Activated CD4-positive, alpha-beta T cell treated with anti-CD3 and anti-CD28 coated beads for 36 hours (primary cell): Measurements from ENCODE around the gene MYL9. TPM values are rescaled to one million over a fixed set of nuclear protein-coding genes. Genes with fewer than 3 reads are reported as not detected.
A peak's percentile ranks its signal among the peaks of the same experiment; 100 is the strongest.

Source experiments
- ATAC-seq: fragments of 200-7000 bp; cut with Tn5 transposase; one replicate; pipeline ENCODE4 v1.10.0; 2021; ENCODE audit warnings: mild to moderate bottlenecking, moderate library complexity
- CTCF ChIA-PET: fragments of 350-600 bp; sonication (Branson Sonifier 250); formaldehyde crosslinking; loops from one replicate; lab custom pipeline; 2021; ENCODE audit warnings: antibody characterized with exemption; lab: Charles Lee
- POLR2A ChIA-PET: fragments of 350-600 bp; sonication (Branson Sonifier 250); formaldehyde crosslinking; loops from one replicate; lab custom pipeline; 2021; ENCODE audit warnings: antibody characterized with exemption, inconsistent platforms; lab: Charles Lee
- DNase-seq: peaks from one replicate; pipeline ENCODE4 v3.0.0-alpha.2; 2020
- H3K27ac Mint-ChIP-seq: one replicate; pipeline ENCODE4 v1.8.0; 2021; ENCODE audit warnings: mixed read lengths
- H3K27me3 Mint-ChIP-seq: one replicate; pipeline ENCODE4 v1.8.0; 2021; ENCODE audit warnings: mixed read lengths
- H3K36me3 Mint-ChIP-seq: one replicate; pipeline ENCODE4 v1.8.0; 2021; ENCODE audit warnings: low read depth, mixed read lengths
- H3K4me1 Mint-ChIP-seq: one replicate; pipeline ENCODE4 v1.8.0; 2021; ENCODE audit warnings: mixed read lengths
- H3K4me3 Mint-ChIP-seq: one replicate; pipeline ENCODE4 v1.8.0; 2021; ENCODE audit warnings: mild to moderate bottlenecking, moderate library complexity, mixed read lengths
- H3K9me3 Mint-ChIP-seq: one replicate; pipeline ENCODE4 v1.8.0; 2021; ENCODE audit warnings: low read depth, mixed read lengths
- intact Hi-C, 2 experiments: fragments of 100-400 bp; cut with DNase I in 1 of 2; cut with micrococcal nuclease in 1 of 2; formaldehyde crosslinking; loops; one replicate each; pipeline versions ENCODE4 v1.14.2 to v1.15.1; 2022 to 2024; cut with DNase I, micrococcal nuclease
- total RNA-seq, 2 experiments: library from RNA; stranded (reverse); gene quantifications; one replicate each; pipeline ENCODE4 v1.2.3, GENCODE V29; 2021

The MYL9 gene
- total RNA-seq, 2 experiments from 2014 or later, result 0.60 to 0.66 TPM

DNA sequence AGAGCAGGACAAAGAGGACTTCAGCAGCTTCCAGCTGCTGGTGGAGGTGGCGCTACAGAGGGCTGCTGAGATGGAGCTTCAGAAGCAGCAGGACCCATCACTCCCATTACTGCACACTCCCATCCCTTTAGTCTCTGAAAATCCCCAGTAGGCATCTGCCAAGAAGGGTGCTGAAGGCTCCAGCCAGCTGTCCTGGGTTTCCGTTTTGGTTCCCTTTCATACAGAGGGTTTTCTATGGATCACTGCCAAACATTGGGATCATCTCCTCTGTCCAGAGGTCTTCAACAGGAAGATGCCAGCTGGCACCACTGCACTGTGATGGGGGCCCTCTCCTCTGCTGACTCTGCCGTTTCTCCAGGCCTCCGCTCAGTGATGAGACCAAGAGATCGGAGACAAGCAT is 50.0 kb downstream of the MYL9 start:
- Mint-ChIP-seq H3K4me1 (peaks cover 63% of the 10 kb centered on the region), H3K36me3 (peaks cover 48% of the 10 kb centered on the region), H3K27me3 (no peaks in the 10 kb centered on the region), H3K4me3 (no peak overlapping the region), H3K27ac (peak overlapping the region; percentile 47), H3K9me3 (no peaks in the 10 kb centered on the region)
- ChIA-PET POLR2A (interaction anchor here (0.7 to 1.9 kb wide), 3 partner anchors 12 to 547 kb away, joined by 5 to 12 read pairs (median 6); no protein-coding TSS in a partner anchor), CTCF (interaction anchor here (1.0 to 5.6 kb wide), 2 partner anchors 14 to 15 kb away, joined by 3 to 36 read pairs; partner anchors contain the start of gene RAB5IF)
- no peak for ATAC-seq
- intact Hi-C loops, result no loop called here
- no peak for DNase-seq

- CTCF ChIA-PET, result interaction anchor here (0.6 to 5.6 kb wide), 5 partner anchors 13 to 184 kb away, joined by 3 to 36 read pairs (median 3); partner anchors contain the start of gene RAB5IF
- peaks cover 57% of the 10 kb centered on the region for H3K4me1 Mint-ChIP-seq
- H3K27me3 Mint-ChIP-seq, result no peaks in the 10 kb centered on the region
- intact Hi-C loops, result no loop called here
- DNase-seq, result peak; percentile 76
- H3K27ac Mint-ChIP-seq, result peak overlapping the region; percentile 69
- peaks cover 46% of the 10 kb centered on the region for H3K36me3 Mint-ChIP-seq
- POLR2A ChIA-PET, result interaction anchor here (0.5 to 1.9 kb wide), 8 partner anchors 12 to 548 kb away, joined by 3 to 12 read pairs (median 5); partner anchors contain the start of gene NDRG3
- peak; percentile 50 for ATAC-seq
- H3K4me3 Mint-ChIP-seq, result peak overlapping the region; percentile 4
- H3K9me3 Mint-ChIP-seq, result no peaks in the 10 kb centered on the region
Measured at GRCh38 chr20:36591854-36592641, 50.7 kb downstream of the MYL9 start.

- Mint-ChIP-seq H3K27ac (peak overlapping the region; percentile 42), H3K9me3 (no peaks in the 10 kb centered on the region), H3K4me3 (no peak overlapping the region), H3K27me3 (no peaks in the 10 kb centered on the region), H3K36me3 (peaks cover 42% of the 10 kb centered on the region), H3K4me1 (peaks cover 50% of the 10 kb centered on the region)
- ChIA-PET POLR2A (interaction anchor here (3.4 kb wide), 1 partner anchor 12 kb away, joined by 13 read pairs; the partner anchor contains the start of gene RAB5IF), CTCF (interaction anchor here (1.5 to 4.2 kb wide), 3 partner anchors 12 to 22 kb away, joined by 4 to 47 read pairs (median 18); partner anchors contain the start of gene RAB5IF)
- ATAC-seq, result no peak
- no peak for DNase-seq
- intact Hi-C loops, result no loop called here
Measured at GRCh38 chr20:36593347-36593929, 52.1 kb downstream of the MYL9 start.

DNA sequence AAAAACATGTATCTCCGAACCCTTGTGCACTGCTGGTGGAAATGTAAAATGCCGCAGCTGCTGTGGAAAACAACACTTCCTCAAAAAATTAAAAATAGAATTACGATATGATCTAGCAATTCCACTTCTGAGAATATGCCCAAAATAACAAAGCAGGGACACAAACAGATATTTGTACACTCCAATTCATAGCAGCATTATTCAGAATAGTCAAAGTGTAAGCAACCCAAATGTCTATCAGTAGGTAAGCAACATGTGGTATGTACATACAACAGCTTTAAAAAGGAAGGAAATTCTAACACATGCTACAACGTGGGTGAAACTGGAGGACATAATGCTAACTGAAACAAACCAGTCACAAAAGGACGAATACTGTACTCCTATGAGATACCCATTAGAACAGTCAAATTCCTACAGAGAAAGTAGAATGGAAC is 58.6 kb downstream of the MYL9 start:
- DNase-seq (no peak), ATAC-seq (peak; percentile 14)
- Mint-ChIP-seq H3K9me3 (no peaks in the 10 kb centered on the region), H3K4me3 (no peak overlapping the region), H3K27ac (no peak overlapping the region), H3K36me3 (peaks cover 10% of the 10 kb centered on the region), H3K4me1 (peaks cover 20% of the 10 kb centered on the region), H3K27me3 (no peaks in the 10 kb centered on the region)
- intact Hi-C loops, result no loop called here
- ChIA-PET CTCF (interaction anchor here (0.6 to 1.4 kb wide), 2 partner anchors 10 to 22 kb away, joined by 3 to 4 read pairs; no protein-coding TSS in a partner anchor), POLR2A (interaction anchor here (0.6 kb wide), 1 partner anchor 27 kb away, joined by 3 read pairs; no protein-coding TSS in a partner anchor)

Other genes with a start within 250 kb of the MYL9 start
- 10 to 100 TPM; 19.0 to 21.8 TPM for gene DLGAP4, start 235.2 kb upstream of the MYL9 start, total RNA-seq
- 10 to 100 TPM; 44.9 to 48.7 TPM for gene TGIF2, start 32.1 kb downstream of the MYL9 start, total RNA-seq
- 10 to 100 TPM; 71.7 to 90.2 TPM for gene RAB5IF, start 64.3 kb downstream of the MYL9 start, total RNA-seq
- 10 to 100 TPM; 48.7 to 52.6 TPM for gene SLA2, start 104.7 kb downstream of the MYL9 start, total RNA-seq
- 10 to 100 TPM; 24.8 to 27.5 TPM for gene NDRG3, start 204.6 kb downstream of the MYL9 start, total RNA-seq
- 10 to 100 TPM; 20.4 to 20.7 TPM for gene DSN1, start 232.2 kb downstream of the MYL9 start, total RNA-seq